HepG2 (cell line): ENCODE data around the gene TOGARAM1. TPM values are rescaled to one million over a fixed set of nuclear protein-coding genes. Genes with fewer than 3 reads are reported as not detected.

Experiments
- ATAC-seq: fragments of 200-7000 bp; cut with Tn5 transposase; 3 replicates; pipeline ENCODE4 v1.9.1; 2020; ENCODE audit warnings: mild to moderate bottlenecking, moderate library complexity
- BruUV-seq: library from RNA; stranded (reverse); fragments of 400-500 nt; replicated peaks from 2 replicates; lab custom pipeline; 2021; lab: Mats Ljungman, UMichigan
- CTCF ChIA-PET: fragments of 300-600 bp; formaldehyde crosslinking; extraction: SDS; loops from one replicate; lab custom pipeline; 2021; ENCODE audit warnings: low total read pairs, inconsistent platforms, low intra/inter-chr PET ratio; lab: Yijun Ruan, JAX
- POLR2A ChIA-PET: fragments of 350-600 bp; sonication (Branson Sonifier 250); formaldehyde crosslinking; loops from one replicate; lab custom pipeline; 2020; ENCODE audit warnings: antibody characterized with exemption, inconsistent platforms; lab: Yijun Ruan, JAX
- DNase-seq: peaks from one replicate; pipeline ENCODE4 v3.0.0-alpha.2; 2015; ENCODE audit warnings: low spot score
- FAIRE-seq: peaks from 3 replicates; lab custom pipeline; 2011; peaks lifted over from hg19 to GRCh38; lab: Jason Lieb, UNC
- H2AFZ ChIP-seq: one replicate; pipeline ENCODE4 v1.6.1; 2011; ENCODE audit warnings: low read length, inconsistent platforms
- H3K27ac ChIP-seq: fragments of 300-600 bp; 3 replicates; pipeline ENCODE4 v1.8.0; 2011; ENCODE audit warnings: mixed run types, mild to moderate bottlenecking, mixed read lengths, low read length, inconsistent platforms; ENCODE audit not compliant: insufficient read depth; ENCODE audit errors: extremely low read length
- H3K27me3 ChIP-seq, 2 experiments: fragments of 200-600 bp in 1 of 2; 2 replicates in 1 of 2; 3 replicates in 1 of 2; pipeline versions ENCODE4 v1.6.0 to v1.8.0; 2011; ENCODE audit warnings: low read length in 2 of 2, mild to moderate bottlenecking in 2 of 2, moderate library complexity in 2 of 2, inconsistent platforms in 1 of 2; ENCODE audit not compliant: insufficient read depth in 2 of 2, control insufficient read depth in 1 of 2
- H3K36me3 ChIP-seq, 2 experiments: fragments of 200-600 bp in 1 of 2; replicated peaks in 1 of 2; 2 replicates in 1 of 2; 3 replicates in 1 of 2; pipeline versions ENCODE4 v1.5.1 to v1.8.0; 2011; ENCODE audit warnings: low read length in 2 of 2, inconsistent platforms in 1 of 2; ENCODE audit not compliant: insufficient read depth in 2 of 2, control insufficient read depth in 1 of 2
- H3K4me1 ChIP-seq: 2 replicates; pipeline ENCODE4 v1.5.1; 2012; ENCODE audit warnings: low read length, inconsistent platforms; ENCODE audit not compliant: insufficient read depth
- H3K4me2 ChIP-seq: 2 replicates; pipeline ENCODE4 v1.6.0; 2011; ENCODE audit warnings: low read depth, low read length, inconsistent platforms
- H3K4me3 ChIP-seq, 3 experiments: fragments of 200-600 bp in 1 of 3; sonication (generic), shearing (Covaris generic) in 1 of 3; replicated peaks in 1 of 3; 2 replicates each; pipeline ENCODE4 v1.5.1; 2011 to 2016; ENCODE audit warnings: low read length in 3 of 3, inconsistent platforms in 2 of 3, low read depth in 2 of 3, mild to moderate bottlenecking in 2 of 3, control low read depth in 1 of 3, mixed read lengths in 1 of 3; ENCODE audit not compliant: insufficient read depth in 1 of 3
- H3K79me2 ChIP-seq: one replicate; pipeline ENCODE4 v1.6.1; 2011; ENCODE audit warnings: low read length, inconsistent platforms; ENCODE audit not compliant: insufficient read depth
- H3K9ac ChIP-seq: 2 replicates; pipeline ENCODE4 v1.6.0; 2011; ENCODE audit warnings: mild to moderate bottlenecking, low read depth, low read length, inconsistent platforms; ENCODE audit not compliant: insufficient read depth
- H3K9me3 ChIP-seq: 2 replicates; pipeline ENCODE4 v1.5.1; 2012; ENCODE audit warnings: mild to moderate bottlenecking, low read length
- H4K20me1 ChIP-seq: 2 replicates; pipeline ENCODE4 v1.6.0; 2011; ENCODE audit warnings: inconsistent platforms, mild to moderate bottlenecking, low read length, moderate library complexity; ENCODE audit not compliant: insufficient read depth
- FOXJ3 ChIP-seq: sonication (generic); formaldehyde crosslinking; IDR thresholded peaks from 2 replicates; pipeline ENCODE4 v1.4.0; 2020; ENCODE audit warnings: missing genetic modification reagents, mild to moderate bottlenecking, borderline replicate concordance
- HMG20A ChIP-seq: IDR thresholded peaks from 2 replicates; pipeline ENCODE4 v1.6.1; 2016; ENCODE audit warnings: borderline replicate concordance
- SKI ChIP-seq: fragments of 450-650 bp; IDR thresholded peaks from one replicate; pipeline ENCODE4 v1.6.1; 2018; ENCODE audit warnings: mild to moderate bottlenecking; ENCODE audit not compliant: partially characterized antibody
- SRY ChIP-seq: sonication (generic); formaldehyde crosslinking; IDR thresholded peaks from 2 replicates; pipeline ENCODE4 v1.8.0; 2022; ENCODE audit warnings: mild to moderate bottlenecking, missing genetic modification reagents
- STAG1 ChIP-seq: sonication (generic); formaldehyde crosslinking; IDR thresholded peaks from 2 replicates; pipeline ENCODE4 v1.4.0; 2020; ENCODE audit warnings: missing genetic modification reagents
- TBP ChIP-seq: sonication (generic); formaldehyde crosslinking; IDR thresholded peaks from 2 replicates; pipeline ENCODE4 v1.5.0; 2020; ENCODE audit warnings: missing genetic modification reagents
- ZBTB8A ChIP-seq: sonication (generic); formaldehyde crosslinking; IDR thresholded peaks from 2 replicates; pipeline ENCODE4 v1.4.0; 2020; ENCODE audit warnings: mild to moderate bottlenecking, low read depth, missing genetic modification reagents, borderline replicate concordance
- ZFP90 ChIP-seq: sonication (generic); formaldehyde crosslinking; IDR thresholded peaks from 2 replicates; pipeline ENCODE4 v1.8.0; 2022; ENCODE audit warnings: missing genetic modification reagents, mild to moderate bottlenecking, inconsistent platforms, borderline replicate concordance
- ZNF205 ChIP-seq: IDR thresholded peaks from 2 replicates; pipeline ENCODE4 v1.6.1; 2018; ENCODE audit warnings: missing biosample characterization, missing genetic modification reagents
- ZNF253 ChIP-seq: sonication (generic); formaldehyde crosslinking; IDR thresholded peaks from 2 replicates; pipeline ENCODE4 v1.8.0; 2022; ENCODE audit warnings: mild to moderate bottlenecking, missing genetic modification reagents, borderline replicate concordance
- ZNF281 ChIP-seq: sonication (generic); formaldehyde crosslinking; IDR thresholded peaks from 2 replicates; pipeline ENCODE4 v1.4.0; 2020; ENCODE audit warnings: missing genetic modification reagents, borderline replicate concordance
- ZNF331 ChIP-seq: sonication (generic); formaldehyde crosslinking; IDR thresholded peaks from 2 replicates; pipeline ENCODE4 v1.4.0; 2020; ENCODE audit warnings: missing genetic modification reagents
- ZNF33B ChIP-seq: sonication (generic); formaldehyde crosslinking; IDR thresholded peaks from 2 replicates; pipeline ENCODE4 v1.5.1; 2020; ENCODE audit warnings: mild to moderate bottlenecking, missing genetic modification reagents
- ZNF558 ChIP-seq: sonication (generic); formaldehyde crosslinking; IDR thresholded peaks from 2 replicates; pipeline ENCODE4 v1.9.0; 2022; ENCODE audit warnings: mild to moderate bottlenecking, missing genetic modification reagents, borderline replicate concordance
- ZNF724P ChIP-seq: sonication (generic); formaldehyde crosslinking; IDR thresholded peaks from 2 replicates; pipeline ENCODE4 v1.8.0; 2022; ENCODE audit warnings: missing genetic modification reagents, borderline replicate concordance
- ZNF761 ChIP-seq: sonication (generic); formaldehyde crosslinking; conservative IDR thresholded peaks from 2 replicates; pipeline ENCODE4 v1.4.0; 2020; ENCODE audit warnings: mild to moderate bottlenecking, missing genetic modification reagents
- whole genome bisulfite sequencing: methylation state at CpG from one replicate; pipeline ENCODE4 v1.1.6; 2017; ENCODE audit warnings: low lambda C conversion rate; 5-methylcytosine and 5-hydroxymethylcytosine counted together
- in situ Hi-C: cut with HindIII; loops from 2 replicates; pipeline ENCODE4 v1.10.0; 2017; ENCODE audit warnings: low pct_unique_long_range_greater_than_20kb; ENCODE audit not compliant: extremely low pct_ligation_motif_present
- intact Hi-C: fragments of 100-400 bp; cut with micrococcal nuclease; formaldehyde crosslinking; loops from one replicate; pipeline ENCODE4 v1.10.0; 2022; ENCODE audit not compliant: unreplicated experiment
- polyA plus RNA-seq, 8 experiments: library from polyadenylated mRNA; depleted of rRNA in 3 of 8; stranded (reverse) in 7 of 8; unstranded in 1 of 8; fragments of >200 nt; fragmentation: Illumina TruSeq in 4 of 8; extraction: Trizol in 4 of 8; gene quantifications; 2 replicates each; pipeline versions ENCODE4 v1.2.1 to v1.2.3, GENCODE V29; 2011 to 2016; ENCODE audit warnings: low read depth in 4 of 8, missing spikeins in 1 of 8, mixed read lengths in 1 of 8; ENCODE audit not compliant: insufficient read depth in 1 of 8
- total RNA-seq, 5 experiments: library from RNA; depleted of rRNA; stranded (reverse); fragments of >200 nt; fragmentation: Illumina TruSeq; extraction: Trizol; gene quantifications; 2 replicates each; pipeline ENCODE4 v1.2.3, GENCODE V29; 2016; ENCODE audit warnings: low read depth in 1 of 5
- TF ChIP-seq, protein P1 (sequence below): IDR thresholded peaks from 2 replicates; pipeline ENCODE4 v1.6.1; 2016; ENCODE audit warnings: missing biosample characterization, missing genetic modification reagents, low read depth

TOGARAM1 gene
- total and polyA plus RNA-seq, 2 of the 13 experiments (the other 11 are each of a cell fraction or from before 2014, with no cell fraction given), result 5.6 to 9.8 TPM

GRCh38 chr14:44928793-44929192 lies 33.2 kb upstream of the TOGARAM1 start:
- H3K27ac ChIP-seq, result no peak overlapping the region
- no peaks in the 10 kb centered on the region for H3K79me2 ChIP-seq
- in situ Hi-C loops (no loop called here), intact Hi-C loops (no loop called here)
- no peaks in the 10 kb centered on the region for H4K20me1 ChIP-seq
- no peaks in the 10 kb centered on the region for H3K9me3 ChIP-seq
- no peaks in the 10 kb centered on the region for H3K27me3 ChIP-seq
- ChIA-PET CTCF (no interaction called here), POLR2A (no interaction called here)
- no peak overlapping the region for H2AFZ ChIP-seq
- DNase-seq (no peak), FAIRE-seq (no peak), ATAC-seq (no peak)
- no peaks in the 10 kb centered on the region; a peak in 1 of 5 replicates for H3K36me3 ChIP-seq
- no TSS peak for BruUV-seq
- no peak overlapping the region for H3K4me2 ChIP-seq
- 94% methylated on average over 7 of the region's 7 CpGs for WGBS
- H3K9ac ChIP-seq, result no peak overlapping the region
- no peak overlapping the region for H3K4me3 ChIP-seq
- TF ChIP-seq TBP (CRISPR knock-in tag) (no peak), ZFP90 (CRISPR knock-in tag) (no peak), ZNF253 (CRISPR knock-in tag) (no peak), SRY (no peak), SKI (no peak), ZNF761 (CRISPR knock-in tag) (no peak), ZNF331 (CRISPR knock-in tag) (no peak), ZNF724P (CRISPR knock-in tag) (no peak), ZBTB8A (CRISPR knock-in tag) (no peak), ZNF205 (CRISPR knock-in tag) (no peak), ZNF33B (CRISPR knock-in tag) (no peak), HMG20A (CRISPR knock-in tag) (no peak), STAG1 (no peak), ZNF558 (CRISPR knock-in tag) (no peak), FOXJ3 (CRISPR knock-in tag) (no peak), ZNF281 (CRISPR knock-in tag) (no peak)
- TF ChIP-seq, protein P1, sequence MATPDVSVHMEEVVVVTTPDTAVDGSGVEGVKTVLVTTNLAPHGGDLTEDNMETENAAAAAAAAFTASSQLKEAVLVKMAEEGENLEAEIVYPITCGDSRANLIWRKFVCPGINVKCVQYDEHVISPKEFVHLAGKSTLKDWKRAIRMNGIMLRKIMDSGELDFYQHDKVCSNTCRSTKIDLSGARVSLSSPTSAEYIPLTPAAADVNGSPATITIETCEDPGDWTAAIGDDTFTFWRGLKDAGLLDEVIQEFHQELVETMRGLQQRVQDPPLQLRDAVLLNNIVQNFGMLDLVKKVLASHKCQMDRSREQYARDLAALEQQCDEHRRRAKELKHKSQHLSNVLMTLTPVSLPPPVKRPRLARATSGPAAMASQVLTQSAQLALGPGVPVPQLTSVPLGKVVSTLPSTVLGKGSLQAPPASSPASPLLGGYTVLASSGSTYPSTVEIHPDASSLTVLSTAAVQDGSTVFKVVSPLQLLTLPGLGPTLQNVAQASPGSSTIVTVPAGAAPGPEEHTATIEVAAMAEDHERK (CRISPR knock-in tag), result no peak
- H3K4me1 ChIP-seq, result no peaks in the 10 kb centered on the region
